Measurements from ENCODE around the gene WDR19.
A peak's percentile ranks its signal among the peaks of the same experiment; 100 is the strongest.

Gene WDR19

GRCh38 chr4:39304651-39305050, 122.3 kb downstream of the WDR19 start:
- Mint-ChIP-seq H3K27me3 (no peaks in the 10 kb centered on the region), H3K4me3 (no peak overlapping the region), H3K4me1 (ENCODE audit: low read depth) (no peaks in the 10 kb centered on the region), H3K36me3 (ENCODE audit: low read depth) (peaks cover 84% of the 10 kb centered on the region), H3K27ac (no peak overlapping the region), H3K9me3 (no peaks in the 10 kb centered on the region)

- Mint-ChIP-seq H3K4me1 (ENCODE audit: low read depth) (no peaks in the 10 kb centered on the region), H3K36me3 (ENCODE audit: low read depth) (peaks cover 77% of the 10 kb centered on the region), H3K9me3 (no peaks in the 10 kb centered on the region), H3K27me3 (no peaks in the 10 kb centered on the region), H3K27ac (no peak overlapping the region), H3K4me3 (no peak overlapping the region)
Observed at GRCh38 chr4:39305912-39306677, 123.8 kb downstream of the WDR19 start.

- H3K36me3 Mint-ChIP-seq (ENCODE audit: low read depth) = peaks cover 74% of the 10 kb centered on the region
- no peak overlapping the region for H3K27ac Mint-ChIP-seq
- H3K9me3 Mint-ChIP-seq = no peaks in the 10 kb centered on the region
- H3K4me3 Mint-ChIP-seq = no peak overlapping the region
- H3K27me3 Mint-ChIP-seq = no peaks in the 10 kb centered on the region
- H3K4me1 Mint-ChIP-seq (ENCODE audit: low read depth) = no peaks in the 10 kb centered on the region
Observed at GRCh38 chr4:39308611-39309010, 126.3 kb downstream of the WDR19 start.

GRCh38 chr4:39312816-39313215, 130.5 kb downstream of the WDR19 start:
- Mint-ChIP-seq H3K9me3 (no peaks in the 10 kb centered on the region), H3K27ac (no peak overlapping the region), H3K27me3 (no peaks in the 10 kb centered on the region), H3K36me3 (ENCODE audit: low read depth) (peaks cover 59% of the 10 kb centered on the region), H3K4me3 (no peak overlapping the region), H3K4me1 (ENCODE audit: low read depth) (no peaks in the 10 kb centered on the region)

- Mint-ChIP-seq H3K27me3 (no peaks in the 10 kb centered on the region), H3K9me3 (no peaks in the 10 kb centered on the region), H3K27ac (peak overlapping the region; percentile 62), H3K4me1 (ENCODE audit: low read depth) (no peaks in the 10 kb centered on the region), H3K4me3 (no peak overlapping the region), H3K36me3 (ENCODE audit: low read depth) (peaks cover 54% of the 10 kb centered on the region)
Observed at GRCh38 chr4:39319676-39320075, 137.3 kb downstream of the WDR19 start.

- Mint-ChIP-seq H3K4me3 (no peak overlapping the region), H3K27ac (no peak overlapping the region), H3K4me1 (ENCODE audit: low read depth) (no peaks in the 10 kb centered on the region), H3K27me3 (no peaks in the 10 kb centered on the region), H3K36me3 (ENCODE audit: low read depth) (peaks cover 61% of the 10 kb centered on the region), H3K9me3 (no peaks in the 10 kb centered on the region)
Observed at GRCh38 chr4:39320381-39321115, 138.2 kb downstream of the WDR19 start.

GRCh38 chr4:39323821-39324220, 141.5 kb downstream of the WDR19 start:
- H3K9me3 Mint-ChIP-seq = no peaks in the 10 kb centered on the region
- no peaks in the 10 kb centered on the region for H3K27me3 Mint-ChIP-seq
- H3K4me1 Mint-ChIP-seq (ENCODE audit: low read depth) = no peaks in the 10 kb centered on the region
- H3K36me3 Mint-ChIP-seq (ENCODE audit: low read depth) = peaks cover 73% of the 10 kb centered on the region
- H3K4me3 Mint-ChIP-seq = no peak overlapping the region
- no peak overlapping the region for H3K27ac Mint-ChIP-seq

GRCh38 chr4:39324446-39324845, 142.1 kb downstream of the WDR19 start:
- peaks cover 74% of the 10 kb centered on the region for H3K36me3 Mint-ChIP-seq (ENCODE audit: low read depth)
- no peaks in the 10 kb centered on the region for H3K9me3 Mint-ChIP-seq
- H3K27ac Mint-ChIP-seq = no peak overlapping the region
- no peaks in the 10 kb centered on the region for H3K4me1 Mint-ChIP-seq (ENCODE audit: low read depth)
- H3K27me3 Mint-ChIP-seq = no peaks in the 10 kb centered on the region
- H3K4me3 Mint-ChIP-seq = no peak overlapping the region

GRCh38 chr4:39324897-39325613, 142.7 kb downstream of the WDR19 start:
- Mint-ChIP-seq H3K4me1 (ENCODE audit: low read depth) (no peaks in the 10 kb centered on the region), H3K9me3 (no peaks in the 10 kb centered on the region), H3K27me3 (no peaks in the 10 kb centered on the region), H3K27ac (peak overlapping the region; percentile 38), H3K36me3 (ENCODE audit: low read depth) (peaks cover 69% of the 10 kb centered on the region), H3K4me3 (no peak overlapping the region)

- Mint-ChIP-seq H3K27ac (no peak overlapping the region), H3K27me3 (no peaks in the 10 kb centered on the region), H3K4me3 (no peak overlapping the region), H3K4me1 (ENCODE audit: low read depth) (peaks cover 4% of the 10 kb centered on the region), H3K36me3 (ENCODE audit: low read depth) (peaks cover 67% of the 10 kb centered on the region), H3K9me3 (peaks cover 3% of the 10 kb centered on the region)
Observed at GRCh38 chr4:39326468-39326977, 144.2 kb downstream of the WDR19 start.

GRCh38 chr4:39330353-39330752, 148.0 kb downstream of the WDR19 start:
- H3K27ac Mint-ChIP-seq = no peak overlapping the region
- H3K27me3 Mint-ChIP-seq = no peaks in the 10 kb centered on the region
- H3K4me3 Mint-ChIP-seq = no peak overlapping the region
- H3K4me1 Mint-ChIP-seq (ENCODE audit: low read depth) = peaks cover 15% of the 10 kb centered on the region
- peaks cover 3% of the 10 kb centered on the region for H3K9me3 Mint-ChIP-seq
- H3K36me3 Mint-ChIP-seq (ENCODE audit: low read depth) = peaks cover 45% of the 10 kb centered on the region

- Mint-ChIP-seq H3K4me3 (no peak overlapping the region), H3K9me3 (peaks cover 3% of the 10 kb centered on the region), H3K4me1 (ENCODE audit: low read depth) (peaks cover 22% of the 10 kb centered on the region), H3K36me3 (ENCODE audit: low read depth) (peaks cover 37% of the 10 kb centered on the region), H3K27ac (no peak overlapping the region), H3K27me3 (no peaks in the 10 kb centered on the region)
Observed at GRCh38 chr4:39331191-39331590, 148.9 kb downstream of the WDR19 start.
